Fibroblast of lung (primary cell): Measurements from ENCODE around the gene POLR3E. TPM values are rescaled to one million over a fixed set of nuclear protein-coding genes. Genes with fewer than 3 reads are reported as not detected.

Experiments
- DNase-seq, 2 donors: peaks; one replicate each; pipeline versions ENCODE4 v3.0.0 to v3.0.0-alpha.2; 2010; ENCODE audit warnings: low read depth in 2 of 2
- H2AFZ ChIP-seq: 2 replicates; pipeline ENCODE4 v1.5.1; 2012; ENCODE audit warnings: low read length, control low read depth, inconsistent platforms
- H3K27ac ChIP-seq: 2 replicates; pipeline ENCODE4 v1.5.1; 2011; ENCODE audit warnings: low read length, control low read depth; ENCODE audit not compliant: insufficient read depth
- H3K27me3 ChIP-seq: 2 replicates; pipeline ENCODE4 v1.5.1; 2011; ENCODE audit warnings: mild to moderate bottlenecking, low read length; ENCODE audit not compliant: control insufficient read depth, insufficient read depth
- H3K36me3 ChIP-seq: 2 replicates; pipeline ENCODE4 v1.5.1; 2011; ENCODE audit warnings: low read length; ENCODE audit not compliant: control insufficient read depth, insufficient read depth
- H3K4me1 ChIP-seq: 2 replicates; pipeline ENCODE4 v1.5.1; 2011; ENCODE audit warnings: low read length; ENCODE audit not compliant: control insufficient read depth, insufficient read depth; ENCODE audit errors: extremely low read depth
- H3K4me2 ChIP-seq: 2 replicates; pipeline ENCODE4 v1.5.1; 2011; ENCODE audit warnings: low read length, control low read depth; ENCODE audit not compliant: insufficient read depth; ENCODE audit errors: extremely low read depth
- H3K4me3 ChIP-seq, 4 experiments: fragments of 200-600 bp in 1 of 4; sonication (generic) in 1 of 4; replicated peaks in 1 of 4; 2 replicates each; pipeline ENCODE4 v1.5.1; 2011 to 2016; ENCODE audit warnings: low read length in 4 of 4, low read depth in 3 of 4, mild to moderate bottlenecking in 3 of 4, control low read depth in 2 of 4, inconsistent platforms in 1 of 4, mixed read lengths in 1 of 4; ENCODE audit not compliant: insufficient read depth in 1 of 4; ENCODE audit errors: control extremely low read depth in 1 of 4
- H3K79me2 ChIP-seq: 2 replicates; pipeline ENCODE4 v1.5.1; 2012; ENCODE audit warnings: mild to moderate bottlenecking, low read length, inconsistent platforms; ENCODE audit not compliant: control insufficient read depth, insufficient read depth
- H3K9ac ChIP-seq: 2 replicates; pipeline ENCODE4 v1.5.1; 2011; ENCODE audit warnings: mild to moderate bottlenecking, low read length, control low read depth; ENCODE audit not compliant: insufficient read depth
- H3K9me3 ChIP-seq: 2 replicates; pipeline ENCODE4 v1.5.1; 2012; ENCODE audit warnings: low read depth, low read length; ENCODE audit not compliant: control insufficient read depth, insufficient read depth
- H4K20me1 ChIP-seq: 2 replicates; pipeline ENCODE4 v1.5.1; 2011; ENCODE audit warnings: low read length; ENCODE audit not compliant: control insufficient read depth, insufficient read depth; ENCODE audit errors: extremely low read depth
- CTCF ChIP-seq, 2 donors: IDR thresholded peaks in 1 of 2; conservative IDR thresholded peaks in 1 of 2; 1 replicate in 1 of 2; 2 replicates in 1 of 2; pipeline ENCODE4 v1.5.1; 2011 to 2012; ENCODE audit warnings: low read length in 2 of 2, control low read depth in 1 of 2, inconsistent platforms in 1 of 2, low read depth in 1 of 2, mild to moderate bottlenecking in 1 of 2
- EZH2 ChIP-seq: IDR thresholded peaks from 2 replicates; pipeline ENCODE4 v1.5.1; 2012; ENCODE audit warnings: low read length, control low read depth, mild to moderate bottlenecking; ENCODE audit errors: missing control alignments
- polyA plus RNA-seq, 2 donors: library from polyadenylated mRNA; depleted of rRNA in 1 of 2; stranded (reverse) in 1 of 2; unstranded in 1 of 2; fragments of >200 nt; gene quantifications; 2 replicates each; pipeline ENCODE4 v1.2.1, GENCODE V29; 2011 to 2012; ENCODE audit warnings: missing spikeins in 1 of 2
- total RNA-seq: library from RNA; depleted of rRNA; stranded (reverse); fragments of >200 nt; gene quantifications from 2 replicates; pipeline ENCODE4 v1.2.1, GENCODE V29; 2014

Gene POLR3E
- total and polyA plus RNA-seq, 2 donors (not counting 1 experiment from before 2014, with no cell fraction given), result 14.2 to 28.9 TPM

- Histone ChIP-seq H3K27me3 (no peaks in the 10 kb centered on the region), H2AFZ (no peak overlapping the region), H3K4me3 (no peak overlapping the region), H3K27ac (peak overlapping the region; percentile 85), H3K36me3 (no peaks in the 10 kb centered on the region), H3K9ac (no peak overlapping the region), H3K4me1 (peaks cover 11% of the 10 kb centered on the region), H3K9me3 (no peaks in the 10 kb centered on the region), H3K79me2 (peaks cover 80% of the 10 kb centered on the region), H3K4me2 (peak overlapping the region; percentile 42), H4K20me1 (no peaks in the 10 kb centered on the region)
- TF ChIP-seq EZH2 (no peak), CTCF (conservative IDR thresholded peaks at IDR 0.05 in 1 of 2, IDR thresholded peaks at IDR 0.05 in 1 of 2; ENCODE audit: low read depth in 1 of 2, low read length in 2 of 2) (no peak)
- DNase-seq, result peak; percentile 76 to 88
Observed at GRCh38 chr16:22370038-22370820, 73.0 kb downstream of the POLR3E start.

GRCh38 chr16:22372882-22373661, 75.9 kb downstream of the POLR3E start:
- H3K9ac ChIP-seq, result peak overlapping the region; percentile 92
- peaks cover 12% of the 10 kb centered on the region for H3K4me1 ChIP-seq
- H4K20me1 ChIP-seq, result no peaks in the 10 kb centered on the region
- peak overlapping the region; percentile 85 to 92 (median 88) for H3K4me3 ChIP-seq
- H3K79me2 ChIP-seq, result peaks cover 51% of the 10 kb centered on the region
- no peaks in the 10 kb centered on the region for H3K9me3 ChIP-seq
- peak overlapping the region; percentile 89 for H3K27ac ChIP-seq
- H2AFZ ChIP-seq, result no peak overlapping the region
- H3K36me3 ChIP-seq, result no peaks in the 10 kb centered on the region
- peak in 1 of 2 donors; percentile 20 for DNase-seq
- TF ChIP-seq CTCF (conservative IDR thresholded peaks at IDR 0.05 in 1 of 2, IDR thresholded peaks at IDR 0.05 in 1 of 2; ENCODE audit: low read depth in 1 of 2, low read length in 2 of 2) (no peak), EZH2 (no peak)
- no peaks in the 10 kb centered on the region for H3K27me3 ChIP-seq
- H3K4me2 ChIP-seq, result peak overlapping the region; percentile 77

GRCh38 chr16:22373662-22374310, 76.6 kb downstream of the POLR3E start:
- H3K79me2 ChIP-seq, result peaks cover 44% of the 10 kb centered on the region
- H3K4me1 ChIP-seq, result peaks cover 12% of the 10 kb centered on the region
- peak overlapping the region; percentile 92 for H3K9ac ChIP-seq
- TF ChIP-seq CTCF (conservative IDR thresholded peaks at IDR 0.05 in 1 of 2, IDR thresholded peaks at IDR 0.05 in 1 of 2; ENCODE audit: low read depth in 1 of 2, low read length in 2 of 2), result no peak
- TF ChIP-seq EZH2, result no peak
- H3K4me3 ChIP-seq, result peak overlapping the region; percentile 85 to 92 (median 88)
- H3K36me3 ChIP-seq, result no peaks in the 10 kb centered on the region
- no peaks in the 10 kb centered on the region for H3K27me3 ChIP-seq
- peak overlapping the region; percentile 89 for H3K27ac ChIP-seq
- no peaks in the 10 kb centered on the region for H4K20me1 ChIP-seq
- DNase-seq, result no peak
- no peak overlapping the region for H2AFZ ChIP-seq
- H3K4me2 ChIP-seq, result peak overlapping the region; percentile 77
- H3K9me3 ChIP-seq, result no peaks in the 10 kb centered on the region
